B cell (primary cell): ENCODE data around the gene CCDC14.

ENCODE experiments used
- CTCF ChIP-seq: fragments of 200-600 bp; IDR thresholded peaks from one replicate; pipeline ENCODE4 v1.8.0; 2022; ENCODE audit warnings: antibody characterized with exemption, mild to moderate bottlenecking
- EZH2 ChIP-seq: IDR thresholded peaks from 2 replicates; pipeline ENCODE4 v1.6.1; 2012; ENCODE audit warnings: borderline replicate concordance, low read depth, mild to moderate bottlenecking, moderate library complexity, low read length; ENCODE audit not compliant: insufficient read depth, poor library complexity, severe bottlenecking

- TF ChIP-seq CTCF (no peak), EZH2 (no peak)
Observed at GRCh38 chr3:123909785-123910184, 51.2 kb downstream of the CCDC14 start.
